ENCODE results near the gene UHRF1.

- TF ChIP-seq CTCF (IDR thresholded peaks at IDR 0.05) (no peak), POLR2A (IDR thresholded peaks at IDR 0.05) (no peak)
These were observed 84.4 kb downstream of the UHRF1 start for GRCh38 chr19:4993683-4994082.
